ENCODE measurements around the gene SERPINE1.

DNA sequence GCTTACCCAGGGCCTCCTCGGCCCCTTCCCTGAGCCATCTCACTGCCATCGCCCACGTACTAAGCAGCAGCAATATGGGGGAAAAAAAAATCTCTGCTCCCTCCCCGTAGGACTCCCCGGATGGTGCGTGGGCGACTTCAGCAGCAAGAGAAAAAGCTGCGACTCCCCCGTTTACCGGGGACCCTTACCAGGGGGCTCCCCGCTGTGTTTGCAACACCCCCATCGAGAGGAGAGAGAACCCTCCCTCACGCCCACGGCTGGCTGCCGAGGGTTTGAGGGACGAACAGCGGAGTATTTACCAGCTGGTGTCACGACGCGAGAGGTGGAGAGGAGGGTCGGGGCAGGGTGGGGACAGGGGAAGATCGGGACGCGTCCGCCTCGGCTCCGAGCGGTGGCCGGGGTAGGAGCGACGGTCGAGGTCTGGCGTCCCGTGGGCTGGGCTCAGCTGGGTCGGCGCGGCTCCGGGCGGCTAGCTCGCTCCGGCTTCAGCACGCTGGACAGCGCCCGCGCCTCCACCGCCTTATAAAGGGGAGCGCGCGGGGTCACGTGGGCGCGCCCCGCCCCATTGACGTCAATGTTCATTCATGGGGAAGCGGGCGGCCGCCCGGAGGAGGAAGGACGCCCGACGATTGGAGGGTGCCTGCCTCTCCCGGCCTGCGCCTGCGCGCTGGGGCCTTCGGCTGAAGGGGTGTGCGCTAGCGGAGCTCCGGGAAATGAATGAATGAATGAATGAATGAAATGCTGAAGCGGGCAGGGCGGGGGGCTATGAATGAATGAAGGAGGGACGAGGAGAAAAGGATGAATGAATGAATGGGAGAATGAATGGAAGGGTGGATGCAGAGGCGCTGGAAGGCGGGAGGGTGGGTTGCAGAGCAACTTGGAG, 38.4 kb downstream of the SERPINE1 start, which contains the start of gene VGF:
- TF ChIP-seq, protein P1, sequence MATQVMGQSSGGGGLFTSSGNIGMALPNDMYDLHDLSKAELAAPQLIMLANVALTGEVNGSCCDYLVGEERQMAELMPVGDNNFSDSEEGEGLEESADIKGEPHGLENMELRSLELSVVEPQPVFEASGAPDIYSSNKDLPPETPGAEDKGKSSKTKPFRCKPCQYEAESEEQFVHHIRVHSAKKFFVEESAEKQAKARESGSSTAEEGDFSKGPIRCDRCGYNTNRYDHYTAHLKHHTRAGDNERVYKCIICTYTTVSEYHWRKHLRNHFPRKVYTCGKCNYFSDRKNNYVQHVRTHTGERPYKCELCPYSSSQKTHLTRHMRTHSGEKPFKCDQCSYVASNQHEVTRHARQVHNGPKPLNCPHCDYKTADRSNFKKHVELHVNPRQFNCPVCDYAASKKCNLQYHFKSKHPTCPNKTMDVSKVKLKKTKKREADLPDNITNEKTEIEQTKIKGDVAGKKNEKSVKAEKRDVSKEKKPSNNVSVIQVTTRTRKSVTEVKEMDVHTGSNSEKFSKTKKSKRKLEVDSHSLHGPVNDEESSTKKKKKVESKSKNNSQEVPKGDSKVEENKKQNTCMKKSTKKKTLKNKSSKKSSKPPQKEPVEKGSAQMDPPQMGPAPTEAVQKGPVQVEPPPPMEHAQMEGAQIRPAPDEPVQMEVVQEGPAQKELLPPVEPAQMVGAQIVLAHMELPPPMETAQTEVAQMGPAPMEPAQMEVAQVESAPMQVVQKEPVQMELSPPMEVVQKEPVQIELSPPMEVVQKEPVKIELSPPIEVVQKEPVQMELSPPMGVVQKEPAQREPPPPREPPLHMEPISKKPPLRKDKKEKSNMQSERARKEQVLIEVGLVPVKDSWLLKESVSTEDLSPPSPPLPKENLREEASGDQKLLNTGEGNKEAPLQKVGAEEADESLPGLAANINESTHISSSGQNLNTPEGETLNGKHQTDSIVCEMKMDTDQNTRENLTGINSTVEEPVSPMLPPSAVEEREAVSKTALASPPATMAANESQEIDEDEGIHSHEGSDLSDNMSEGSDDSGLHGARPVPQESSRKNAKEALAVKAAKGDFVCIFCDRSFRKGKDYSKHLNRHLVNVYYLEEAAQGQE (IDR thresholded peaks at IDR 0.05; ENCODE audit: insufficient read depth in 1 of 2, low read depth in 2 of 2, low read length in 2 of 2) = peak in 1 of 2 experiments; percentile 99; a peak in 2 of 4 replicates
- TF ChIP-seq TAF1 (IDR thresholded peaks at IDR 0.05; ENCODE audit: borderline replicate concordance, insufficient read depth, low read length) = peak; percentile 89
